GM12878 (cell line): ENCODE results near the gene PDCD7. TPM values are rescaled to one million over a fixed set of nuclear protein-coding genes. Genes with fewer than 3 reads are reported as not detected.

Source experiments
- ATAC-seq: fragments of 200-7000 bp; cut with Tn5 transposase; 3 replicates; pipeline ENCODE4 v1.9.1; 2020; ENCODE audit warnings: mild to moderate bottlenecking, moderate library complexity
- BruUV-seq: library from RNA; stranded (reverse); fragments of 400-500 nt; replicated peaks from 2 replicates; lab custom pipeline; 2021; lab: Mats Ljungman, UMichigan
- CTCF ChIA-PET: fragments of 300-600 bp; sonication (Branson Sonifier 250); formaldehyde crosslinking; extraction: SDS; loops from one replicate; lab custom pipeline; 2021; ENCODE audit warnings: inconsistent platforms; lab: Yijun Ruan, JAX
- POLR2A ChIA-PET: fragments of 350-600 bp; formaldehyde crosslinking; extraction: SDS; loops from one replicate; lab custom pipeline; 2021; ENCODE audit warnings: inconsistent platforms; lab: Charles Lee
- RAD21 ChIA-PET: fragments of 300-600 bp; sonication (Branson Sonifier 250); formaldehyde crosslinking; loops from one replicate; lab custom pipeline; 2023; ENCODE audit warnings: antibody characterized with exemption; ENCODE audit not compliant: unreplicated experiment; lab: Charles Lee
- SMC1A ChIA-PET: fragments of 300-600 bp; sonication (Branson Sonifier 250); formaldehyde crosslinking; loops from one replicate; lab custom pipeline; 2023; ENCODE audit not compliant: unreplicated experiment, uncharacterized antibody; lab: Charles Lee
- DNase-seq: peaks from one replicate; pipeline ENCODE4 v3.0.0-alpha.2; 2011; ENCODE audit warnings: low read depth, low spot score
- FAIRE-seq: peaks from 3 replicates; lab custom pipeline; 2011; peaks lifted over from hg19 to GRCh38; lab: Jason Lieb, UNC
- H2AFZ ChIP-seq: 2 replicates; pipeline ENCODE4 v1.6.0; 2011; ENCODE audit warnings: low read depth, low read length, control low read depth; ENCODE audit not compliant: control insufficient read depth
- H3K27ac ChIP-seq: 2 replicates; pipeline ENCODE4 v1.5.1; 2011; ENCODE audit warnings: control low read depth; ENCODE audit not compliant: control insufficient read depth, insufficient read depth
- H3K27me3 ChIP-seq, 2 experiments: replicated peaks in 1 of 2; 2 replicates each; pipeline versions ENCODE4 v1.6.0 to v1.6.1; 2011; ENCODE audit warnings: low read length in 1 of 2; ENCODE audit not compliant: control insufficient read depth in 2 of 2, insufficient read depth in 2 of 2
- H3K36me3 ChIP-seq, 2 experiments: 2 replicates each; pipeline ENCODE4 v1.5.1; 2011; ENCODE audit warnings: low read length in 1 of 2; ENCODE audit not compliant: control insufficient read depth in 2 of 2, insufficient read depth in 2 of 2
- H3K4me1 ChIP-seq: 2 replicates; pipeline ENCODE4 v1.6.1; 2011; ENCODE audit warnings: mild to moderate bottlenecking, low read length, moderate library complexity, mixed read lengths; ENCODE audit not compliant: control insufficient read depth, insufficient read depth
- H3K4me2 ChIP-seq: 2 replicates; pipeline ENCODE4 v1.6.0; 2011; ENCODE audit warnings: control low read depth; ENCODE audit not compliant: control insufficient read depth, insufficient read depth
- H3K4me3 ChIP-seq: fragments of 200-600 bp; sonication (generic); 2 replicates; pipeline ENCODE4 v1.5.1; 2016
- H3K79me2 ChIP-seq: 2 replicates; pipeline ENCODE4 v1.6.0; 2011; ENCODE audit warnings: low read length; ENCODE audit not compliant: control insufficient read depth, insufficient read depth
- H3K9ac ChIP-seq: 2 replicates; pipeline ENCODE4 v1.8.0; 2011; ENCODE audit warnings: low read length, control low read depth, mixed read lengths; ENCODE audit not compliant: control insufficient read depth, insufficient read depth
- H3K9me3 ChIP-seq: replicated peaks from 3 replicates; pipeline ENCODE4 v1.5.1; 2011; ENCODE audit warnings: mild to moderate bottlenecking, low read length; ENCODE audit not compliant: control insufficient read depth, insufficient read depth
- H4K20me1 ChIP-seq: 2 replicates; pipeline ENCODE4 v1.6.0; 2011; ENCODE audit not compliant: control insufficient read depth, insufficient read depth
- CHD4 ChIP-seq: fragments of 200-600 bp; sonication (generic); IDR thresholded peaks from 2 replicates; pipeline ENCODE4 v1.6.1; 2016; ENCODE audit warnings: mild to moderate bottlenecking
- HCFC1 ChIP-seq: fragments of 150-350 bp; IDR thresholded peaks from 2 replicates; pipeline ENCODE4 v1.6.1; 2014; ENCODE audit warnings: low read length
- IRF4 ChIP-seq: IDR thresholded peaks from 2 replicates; pipeline ENCODE4 v1.6.1; 2011; ENCODE audit warnings: low read depth, low read length
- KLF5 ChIP-seq: fragments of 450-650 bp; IDR thresholded peaks from 2 replicates; pipeline ENCODE4 v1.6.1; 2014; ENCODE audit warnings: mild to moderate bottlenecking; ENCODE audit not compliant: partially characterized antibody
- POLR2AphosphoS5 ChIP-seq: IDR thresholded peaks from 2 replicates; pipeline ENCODE4 v1.6.1; 2011; ENCODE audit warnings: mild to moderate bottlenecking, low read length, inconsistent platforms
- SIN3A ChIP-seq: IDR thresholded peaks from 2 replicates; pipeline ENCODE4 v1.6.1; 2012; ENCODE audit warnings: low read depth, low read length, improper control_type of control experiment
- SREBF2 ChIP-seq: IDR thresholded peaks from 2 replicates; pipeline ENCODE4 v1.6.1; 2012; ENCODE audit warnings: mild to moderate bottlenecking, low read length
- ZSCAN29 ChIP-seq: fragments of 450-650 bp; IDR thresholded peaks from 2 replicates; pipeline ENCODE4 v1.6.1; 2017; ENCODE audit warnings: mild to moderate bottlenecking, moderate library complexity
- WGBS: methylation state at CpG from one replicate; pipeline ENCODE4 v1.1.6; 2016; ENCODE audit warnings: low lambda C conversion rate; ENCODE audit not compliant: insufficient replicate concordance, insufficient coverage; ENCODE audit errors: missing lambda C conversion rate; 5-methylcytosine and 5-hydroxymethylcytosine counted together
- in situ Hi-C: fragments of 300-500 bp; cut with MboI; formaldehyde crosslinking; loops from 9 replicates; pipeline ENCODE4 v1.14.3; 2018; ENCODE audit warnings: mixed read lengths
- intact Hi-C: fragments of 100-400 bp; cut with micrococcal nuclease; formaldehyde crosslinking; loops from one replicate; pipeline ENCODE4 v1.14.2; 2022; ENCODE audit not compliant: unreplicated experiment
- polyA plus RNA-seq, 11 experiments: library from polyadenylated mRNA; depleted of rRNA in 4 of 11; unstranded in 6 of 11; stranded (reverse) in 5 of 11; fragments of >200 nt; fragmentation: Nextera tagmentation in 4 of 11; fragmentation: Illumina TruSeq in 1 of 11; extraction: Ambion mirVana in 4 of 11; extraction: Trizol in 1 of 11; gene quantifications; 1 replicate in 1 of 11; 2 replicates in 10 of 11; pipeline versions ENCODE4 v1.2.1 to v1.2.3, GENCODE V29; 2011 to 2016; ENCODE audit warnings: inconsistent platforms in 2 of 11, missing spikeins in 2 of 11, low read depth in 1 of 11
- total RNA-seq, 4 experiments: library from RNA; depleted of rRNA in 3 of 4; stranded (reverse); fragments of >200 nt in 3 of 4; fragmentation: Illumina TruSeq in 1 of 4; extraction: Trizol in 1 of 4; gene quantifications; 2 replicates each; pipeline versions ENCODE4 v1.2.1 to v1.2.3, GENCODE V29; 2013 to 2021
- TF ChIP-seq, protein P1 (sequence below): IDR thresholded peaks from 2 replicates; pipeline ENCODE4 v1.6.1; 2011; ENCODE audit warnings: borderline replicate concordance, low read depth, mild to moderate bottlenecking, moderate library complexity, low read length; ENCODE audit not compliant: insufficient read depth, poor library complexity, severe bottlenecking
- TF ChIP-seq, protein P2 (sequence below): fragments of 450-650 bp; IDR thresholded peaks from 2 replicates; pipeline ENCODE4 v1.6.1; 2017; ENCODE audit warnings: mild to moderate bottlenecking, moderate library complexity

PDCD7 gene
- total and polyA plus RNA-seq, 10 of the 15 experiments (the other 5 are each of a cell fraction or from before 2014, with no cell fraction given), result 4.2 to 24.2 (median 13.4) TPM

DNA sequence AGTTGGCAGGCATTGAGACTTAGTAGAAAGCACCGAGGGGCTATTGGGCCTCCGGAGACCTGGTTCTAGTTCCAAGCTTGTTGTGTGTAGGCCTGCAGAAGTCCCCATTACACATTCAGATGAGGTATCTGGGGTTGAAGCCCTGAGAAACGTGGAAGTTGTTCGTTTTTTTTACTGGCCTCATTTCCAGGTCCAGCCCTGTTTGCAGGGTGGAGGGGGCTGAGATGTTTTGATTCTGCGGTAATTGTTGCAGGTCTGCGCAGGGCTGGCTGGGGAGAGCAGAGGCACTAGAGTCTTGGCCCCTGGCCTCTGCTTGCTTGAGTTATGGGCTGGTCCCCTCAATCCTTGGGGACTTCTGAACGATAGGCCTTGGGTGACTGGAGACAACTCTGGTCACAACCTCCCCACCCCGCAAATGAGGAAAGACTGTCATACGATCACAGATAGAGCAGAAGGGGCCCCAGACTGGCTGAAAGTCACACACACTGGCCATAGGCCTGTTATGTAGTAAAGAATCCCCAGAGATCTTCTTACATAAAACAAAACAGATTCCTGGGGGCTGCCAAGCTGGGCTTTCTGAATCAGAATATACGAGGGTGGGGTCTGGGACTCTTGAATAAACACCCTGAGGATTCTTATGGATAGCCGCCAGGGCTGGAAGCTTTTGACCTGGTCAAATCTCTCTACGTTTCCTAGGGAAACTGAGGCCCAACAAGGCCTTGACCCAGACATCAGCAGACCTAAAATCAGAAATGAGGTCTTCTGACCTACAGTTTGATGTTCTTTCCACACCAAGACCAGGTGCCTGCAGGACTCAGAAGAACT lies 41.5 kb downstream of the PDCD7 start:
- no peaks in the 10 kb centered on the region for H3K36me3 ChIP-seq
- no peaks in the 10 kb centered on the region for H3K4me1 ChIP-seq
- 80% methylated on average over 12 of the region's 12 CpGs for WGBS
- H2AFZ ChIP-seq, result no peak overlapping the region
- ChIA-PET CTCF (interaction anchor here (1.3 kb wide), 1 partner anchor 58 kb away, joined by 3 read pairs; no protein-coding TSS in a partner anchor), RAD21 (no interaction called here), SMC1A (no interaction called here), POLR2A (no interaction called here)
- H3K27ac ChIP-seq, result no peak overlapping the region
- ATAC-seq, result no peak
- no peaks in the 10 kb centered on the region for H3K79me2 ChIP-seq
- intact Hi-C loops (no loop called here), in situ Hi-C loops (no loop called here)
- no peak for TF ChIP-seq POLR2AphosphoS5
- TF ChIP-seq IRF4, result no peak
- no peak for TF ChIP-seq HCFC1
- no peak for TF ChIP-seq CHD4
- TF ChIP-seq KLF5, result no peak
- TF ChIP-seq, protein P1, sequence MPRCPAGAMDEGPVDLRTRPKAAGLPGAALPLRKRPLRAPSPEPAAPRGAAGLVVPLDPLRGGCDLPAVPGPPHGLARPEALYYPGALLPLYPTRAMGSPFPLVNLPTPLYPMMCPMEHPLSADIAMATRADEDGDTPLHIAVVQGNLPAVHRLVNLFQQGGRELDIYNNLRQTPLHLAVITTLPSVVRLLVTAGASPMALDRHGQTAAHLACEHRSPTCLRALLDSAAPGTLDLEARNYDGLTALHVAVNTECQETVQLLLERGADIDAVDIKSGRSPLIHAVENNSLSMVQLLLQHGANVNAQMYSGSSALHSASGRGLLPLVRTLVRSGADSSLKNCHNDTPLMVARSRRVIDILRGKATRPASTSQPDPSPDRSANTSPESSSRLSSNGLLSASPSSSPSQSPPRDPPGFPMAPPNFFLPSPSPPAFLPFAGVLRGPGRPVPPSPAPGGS, result no peak
- no peak for TF ChIP-seq SREBF2
- no peak for TF ChIP-seq ZSCAN29
- TF ChIP-seq, protein P2, sequence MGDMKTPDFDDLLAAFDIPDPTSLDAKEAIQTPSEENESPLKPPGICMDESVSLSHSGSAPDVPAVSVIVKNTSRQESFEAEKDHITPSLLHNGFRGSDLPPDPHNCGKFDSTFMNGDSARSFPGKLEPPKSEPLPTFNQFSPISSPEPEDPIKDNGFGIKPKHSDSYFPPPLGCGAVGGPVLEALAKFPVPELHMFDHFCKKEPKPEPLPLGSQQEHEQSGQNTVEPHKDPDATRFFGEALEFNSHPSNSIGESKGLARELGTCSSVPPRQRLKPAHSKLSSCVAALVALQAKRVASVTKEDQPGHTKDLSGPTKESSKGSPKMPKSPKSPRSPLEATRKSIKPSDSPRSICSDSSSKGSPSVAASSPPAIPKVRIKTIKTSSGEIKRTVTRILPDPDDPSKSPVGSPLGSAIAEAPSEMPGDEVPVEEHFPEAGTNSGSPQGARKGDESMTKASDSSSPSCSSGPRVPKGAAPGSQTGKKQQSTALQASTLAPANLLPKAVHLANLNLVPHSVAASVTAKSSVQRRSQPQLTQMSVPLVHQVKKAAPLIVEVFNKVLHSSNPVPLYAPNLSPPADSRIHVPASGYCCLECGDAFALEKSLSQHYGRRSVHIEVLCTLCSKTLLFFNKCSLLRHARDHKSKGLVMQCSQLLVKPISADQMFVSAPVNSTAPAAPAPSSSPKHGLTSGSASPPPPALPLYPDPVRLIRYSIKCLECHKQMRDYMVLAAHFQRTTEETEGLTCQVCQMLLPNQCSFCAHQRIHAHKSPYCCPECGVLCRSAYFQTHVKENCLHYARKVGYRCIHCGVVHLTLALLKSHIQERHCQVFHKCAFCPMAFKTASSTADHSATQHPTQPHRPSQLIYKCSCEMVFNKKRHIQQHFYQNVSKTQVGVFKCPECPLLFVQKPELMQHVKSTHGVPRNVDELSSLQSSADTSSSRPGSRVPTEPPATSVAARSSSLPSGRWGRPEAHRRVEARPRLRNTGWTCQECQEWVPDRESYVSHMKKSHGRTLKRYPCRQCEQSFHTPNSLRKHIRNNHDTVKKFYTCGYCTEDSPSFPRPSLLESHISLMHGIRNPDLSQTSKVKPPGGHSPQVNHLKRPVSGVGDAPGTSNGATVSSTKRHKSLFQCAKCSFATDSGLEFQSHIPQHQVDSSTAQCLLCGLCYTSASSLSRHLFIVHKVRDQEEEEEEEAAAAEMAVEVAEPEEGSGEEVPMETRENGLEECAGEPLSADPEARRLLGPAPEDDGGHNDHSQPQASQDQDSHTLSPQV, result no peak
- TF ChIP-seq SIN3A, result no peak
- H3K27me3 ChIP-seq, result no peaks in the 10 kb centered on the region
- no peaks in the 10 kb centered on the region for H4K20me1 ChIP-seq
- no peak for FAIRE-seq
- no peak overlapping the region for H3K9ac ChIP-seq
- H3K4me2 ChIP-seq, result no peak overlapping the region
- no peak for DNase-seq
- H3K4me3 ChIP-seq, result no peak overlapping the region
- H3K9me3 ChIP-seq, result no peaks in the 10 kb centered on the region
- no TSS peak for BruUV-seq
